HS-5 (cell line): ENCODE measurements around the gene CCDC148.

Experiments used
- DNase-seq: peaks from one replicate; pipeline ENCODE4 v3.0.0-alpha.2; 2012; ENCODE audit warnings: low read depth

CCDC148 gene

DNA sequence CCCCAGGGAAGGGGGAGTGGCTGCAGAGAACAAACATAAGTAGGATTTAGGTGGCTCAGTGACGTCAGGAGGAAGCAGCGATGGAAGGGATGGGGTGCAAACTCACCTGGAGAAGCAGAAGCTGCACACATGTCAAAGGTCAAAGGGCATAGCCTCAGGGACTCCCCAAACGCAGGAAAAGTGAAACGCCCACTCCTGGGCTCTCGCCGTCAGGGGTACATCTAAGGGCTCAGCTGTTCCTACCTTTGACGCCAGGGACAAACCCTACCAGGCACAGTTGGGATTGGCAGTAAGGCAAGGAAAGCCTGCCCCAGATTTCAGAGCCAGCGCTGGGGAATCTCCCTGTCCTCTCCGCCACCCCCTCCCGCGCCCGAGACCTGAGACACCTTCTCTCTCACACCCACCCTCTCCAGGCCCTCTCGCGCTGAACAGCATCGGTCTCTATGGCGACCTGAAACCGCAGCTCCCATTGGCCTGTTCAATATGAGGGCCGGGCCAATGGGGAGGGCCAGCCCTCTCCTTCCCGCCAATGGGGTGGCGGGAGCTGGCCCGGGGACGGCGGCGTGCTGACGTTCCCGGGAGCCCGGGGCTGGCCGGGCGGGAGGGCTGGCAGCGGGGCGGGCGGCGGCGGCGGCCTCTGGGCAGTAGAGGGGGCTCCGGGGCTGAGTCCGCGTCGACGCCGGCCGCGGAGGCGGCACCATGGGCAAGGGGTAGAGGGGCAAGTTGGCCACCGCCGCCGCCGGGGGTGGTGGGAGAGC, at the start of gene CCDC148, which contains the start of gene PKP4:
Gene CCDC148, minus strand, starts transcription at position 445 of the 758 bp plus-strand sequence. Its CDS starts 314 bp downstream, at position 131.
Gene PKP4, plus strand, starts transcription at position 644 of the 758 bp plus-strand sequence. CDS start 76,233 bp downstream, outside the sequence.
- DNase-seq = peak; percentile 59

DNA sequence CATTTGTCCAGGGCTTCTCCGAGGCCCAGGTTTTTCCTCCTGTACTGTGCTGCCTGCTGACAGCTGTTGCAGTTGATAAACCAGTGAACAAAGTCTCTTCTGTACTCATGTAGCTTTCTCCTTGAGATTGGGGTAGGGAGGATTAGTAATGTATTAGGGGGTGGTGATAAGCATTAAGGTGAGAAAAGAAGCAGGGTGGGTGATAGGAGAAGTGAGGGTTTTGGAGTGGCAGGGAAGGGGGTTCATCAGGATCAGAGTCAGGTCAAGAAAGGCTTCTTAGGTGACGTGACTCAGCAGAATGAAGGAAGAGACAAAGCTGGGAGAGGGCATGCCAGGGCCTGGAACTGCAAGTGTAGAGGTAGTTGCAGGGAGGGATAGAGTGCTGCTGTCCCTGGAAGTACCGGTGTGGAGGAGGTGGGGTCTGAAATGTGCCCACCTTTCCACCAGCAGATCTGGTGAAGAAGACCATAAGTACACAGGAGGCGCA, 48.9 kb upstream of the CCDC148 start:
- no peak for DNase-seq

GRCh38 chr2:158504088-158504487, 47.5 kb upstream of the CCDC148 start:
- DNase-seq = no peak

- peak; percentile 93 for DNase-seq
These were observed 46.4 kb upstream of the CCDC148 start for GRCh38 chr2:158502974-158503373.

DNA sequence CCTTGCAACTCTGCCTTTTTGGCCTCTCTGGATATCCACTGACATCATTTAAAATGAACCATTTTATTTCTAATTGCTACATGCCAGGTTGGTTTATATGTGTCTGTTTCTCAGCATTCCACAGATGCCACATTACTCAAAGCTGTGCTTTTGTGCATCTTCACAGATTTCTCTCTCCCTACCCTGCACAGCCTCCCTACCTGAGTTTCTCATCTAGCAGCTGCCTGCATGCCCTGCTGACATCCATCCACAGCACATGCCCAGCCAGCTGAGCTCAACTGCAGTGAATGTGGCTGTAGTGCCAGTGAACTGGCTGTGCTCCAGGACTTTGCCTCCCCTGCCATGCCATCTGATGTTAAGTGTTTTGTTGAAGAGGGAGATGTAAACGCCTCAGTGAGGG, 44.7 kb upstream of the CCDC148 start:
- no peak for DNase-seq

DNA sequence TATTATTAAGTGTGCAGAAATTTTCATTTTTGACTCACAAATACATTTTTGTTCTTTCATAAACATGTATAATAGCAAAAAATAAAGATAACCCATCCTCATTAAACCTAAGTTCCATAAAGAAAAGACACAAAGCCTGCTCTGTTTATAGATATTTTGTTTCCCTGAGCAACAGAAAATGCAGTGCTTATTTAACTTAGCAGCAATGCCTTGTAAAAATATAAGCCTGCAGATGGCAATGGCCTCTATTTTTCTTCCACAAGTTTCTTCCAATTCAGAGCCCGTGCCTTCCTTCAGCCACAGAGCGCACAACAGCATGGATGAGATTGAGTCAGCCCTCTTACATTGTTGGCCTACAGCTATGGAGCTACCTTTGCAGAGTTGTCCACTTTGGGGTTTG, 43.8 kb upstream of the CCDC148 start:
- no peak for DNase-seq

DNA sequence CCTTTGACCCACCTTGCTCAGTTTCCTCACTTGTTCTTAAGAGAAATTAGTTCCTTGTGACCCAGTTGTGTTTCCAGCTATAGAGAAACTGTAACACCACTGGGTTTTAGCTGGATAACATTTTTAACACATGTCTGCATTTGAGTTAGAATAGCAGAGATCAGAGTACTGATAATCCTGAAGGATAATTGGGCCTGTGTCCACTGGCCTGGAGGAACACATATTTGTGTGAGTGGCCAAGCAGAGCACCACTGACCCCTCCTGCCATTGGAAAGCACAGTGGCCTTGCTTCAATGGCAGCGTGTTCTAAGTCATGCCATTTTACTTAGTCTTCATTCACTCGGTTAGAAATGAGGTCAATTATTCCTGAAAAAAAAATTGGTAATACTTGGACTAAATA, 42.8 kb upstream of the CCDC148 start:
- DNase-seq = no peak

GRCh38 chr2:158498749-158499136, 42.2 kb upstream of the CCDC148 start:
- DNase-seq = no peak

DNA sequence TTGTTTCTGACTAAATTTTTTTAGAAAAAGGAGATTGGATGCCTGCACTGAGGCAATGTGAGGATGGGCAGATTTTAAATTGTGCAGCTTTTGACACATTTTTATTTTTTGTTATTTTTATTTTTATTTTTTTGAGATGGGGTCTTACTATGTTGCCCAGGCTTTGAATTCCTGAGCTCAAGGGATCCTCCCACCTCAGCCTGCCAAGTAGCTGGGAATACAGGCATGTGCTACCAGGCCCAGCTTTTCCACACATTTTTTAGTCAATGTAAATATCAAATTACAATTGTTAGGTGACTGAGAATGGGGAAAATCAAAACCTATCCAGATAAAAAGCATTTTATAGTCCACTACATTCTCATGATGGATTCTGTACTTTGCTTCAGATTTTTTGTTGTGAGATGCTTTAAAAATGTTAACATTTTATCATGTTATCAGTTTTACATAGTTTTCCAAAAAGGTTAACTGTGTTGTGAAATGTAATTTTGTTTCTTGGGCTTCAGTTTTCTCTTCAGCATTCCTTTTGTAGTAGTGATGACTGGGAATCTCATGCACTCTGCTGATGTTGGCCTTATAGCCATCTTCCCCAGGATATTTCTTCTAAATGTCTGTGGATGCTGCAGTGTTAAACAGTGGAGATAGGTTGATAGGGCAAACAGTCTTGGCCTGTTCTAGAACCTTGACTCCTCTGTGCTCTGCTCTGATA, 41.6 kb upstream of the CCDC148 start:
- DNase-seq = no peak

DNA sequence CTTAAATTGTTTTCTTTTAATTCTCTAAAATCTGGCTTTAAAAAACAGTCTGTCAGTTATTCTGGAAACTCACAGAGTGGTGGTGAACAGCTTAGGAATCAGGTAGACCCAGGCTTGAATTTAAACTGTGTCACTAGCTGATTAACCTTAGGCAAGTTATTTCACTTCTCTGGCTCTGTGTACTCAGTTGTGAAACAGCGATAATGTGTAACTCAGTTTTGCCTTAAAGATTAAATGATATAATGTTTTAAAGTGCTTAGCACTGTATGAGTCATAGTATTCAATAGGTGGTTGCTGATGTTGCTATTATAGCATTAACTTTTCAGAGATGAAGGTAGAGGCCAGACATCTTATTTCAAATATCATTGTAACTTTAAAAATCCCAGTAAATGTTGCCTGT, 40.9 kb upstream of the CCDC148 start:
- DNase-seq = no peak

- DNase-seq = no peak
These were observed 40.4 kb upstream of the CCDC148 start for GRCh38 chr2:158496986-158497385.

GRCh38 chr2:158495175-158495574, 38.6 kb upstream of the CCDC148 start:
- DNase-seq = no peak

DNA sequence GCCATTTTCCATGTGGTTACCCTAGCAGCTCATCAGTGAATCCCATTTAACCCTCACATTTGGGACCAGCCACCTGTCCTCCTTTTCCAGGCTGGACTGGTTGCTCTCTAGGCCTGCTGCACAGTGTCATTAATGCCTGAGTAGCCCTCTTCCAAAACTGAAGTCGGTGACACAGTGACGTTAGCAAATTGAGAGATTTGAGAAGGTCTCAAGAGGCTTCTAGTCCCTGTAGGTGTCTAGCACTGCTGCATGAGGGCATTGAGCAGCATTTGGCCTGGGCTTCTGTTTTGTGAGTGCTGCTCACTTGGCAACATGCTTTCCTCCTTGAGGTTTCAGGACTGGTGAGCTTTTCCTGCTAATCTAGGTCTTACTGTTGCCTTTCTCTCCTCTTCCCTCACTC, 36.9 kb upstream of the CCDC148 start:
- DNase-seq = no peak

DNA sequence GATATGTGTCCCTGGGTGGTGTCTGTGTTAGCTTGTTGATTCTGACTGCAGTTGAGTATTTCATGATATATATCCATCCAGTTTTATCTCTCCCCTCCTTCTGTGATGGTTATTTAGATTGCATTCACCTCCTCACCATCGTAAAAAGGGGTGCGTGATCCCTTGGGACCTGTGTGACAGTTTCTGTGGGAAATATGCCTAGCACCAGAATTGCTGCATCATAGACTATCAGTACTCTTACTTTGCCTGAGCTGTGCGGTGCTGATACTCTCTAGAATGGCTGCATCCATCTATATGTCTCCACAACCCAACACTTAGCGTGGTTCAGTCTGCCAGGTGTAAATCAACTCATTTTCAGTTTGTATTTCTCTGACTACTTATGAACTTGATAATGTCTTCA, 34.5 kb upstream of the CCDC148 start:
- DNase-seq = no peak

- DNase-seq = no peak
These were observed 33.0 kb upstream of the CCDC148 start for GRCh38 chr2:158489366-158490112.

DNA sequence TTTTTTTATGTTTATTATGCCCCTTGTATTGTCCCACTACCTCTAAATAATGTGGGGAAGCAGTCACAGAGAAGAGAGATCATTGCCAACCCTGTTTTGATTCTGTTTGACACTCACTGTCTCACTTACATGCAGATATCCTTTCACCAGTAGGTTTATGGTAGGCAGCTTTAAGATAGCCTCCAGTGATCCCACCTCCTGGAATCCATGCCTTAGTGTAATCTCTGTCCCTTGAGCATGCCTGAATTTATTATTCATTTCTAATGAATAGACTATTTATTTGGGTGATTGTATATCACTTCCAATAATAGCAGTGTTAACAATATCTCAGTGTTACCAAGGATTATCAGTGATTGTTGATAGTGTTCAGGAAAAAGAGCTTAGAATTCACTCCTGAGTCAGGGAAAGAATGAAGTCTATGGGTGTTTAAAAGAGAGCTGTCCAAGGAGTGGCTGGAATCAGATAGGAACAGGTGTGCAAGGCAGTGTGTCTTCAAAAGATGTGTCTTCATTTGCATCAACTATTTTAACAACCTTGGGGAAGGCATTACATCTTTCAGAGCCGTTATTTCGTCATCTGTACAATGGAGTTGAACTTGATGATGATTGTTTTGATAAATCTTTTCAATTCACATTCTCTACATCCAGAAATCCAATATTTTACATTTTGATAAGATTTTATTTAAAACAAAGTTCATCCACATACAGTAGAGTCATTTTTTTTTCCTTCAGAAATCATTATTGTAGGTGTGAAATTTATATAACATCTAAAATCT, 32.1 kb upstream of the CCDC148 start:
- no peak for DNase-seq

- no peak for DNase-seq
These were observed 30.9 kb upstream of the CCDC148 start for GRCh38 chr2:158487419-158487818.

DNA sequence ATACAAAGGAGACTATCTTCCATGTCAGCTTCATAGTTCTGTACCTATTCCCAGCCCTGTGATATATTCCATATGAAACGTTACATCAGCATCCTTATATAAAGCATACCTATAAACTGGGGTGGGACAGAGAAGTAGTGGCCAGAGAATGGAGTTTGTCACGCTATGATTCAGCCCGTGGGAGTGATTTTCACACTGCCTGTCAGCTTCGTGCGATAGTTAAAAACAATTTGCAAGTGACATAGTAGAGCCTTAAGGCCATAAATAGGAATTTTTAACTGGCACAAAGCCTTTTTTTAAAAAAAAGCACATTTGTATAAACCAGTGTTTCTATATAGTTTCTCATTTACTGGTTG, 30.4 kb upstream of the CCDC148 start:
- no peak for DNase-seq

GRCh38 chr2:158486150-158486969, 29.8 kb upstream of the CCDC148 start:
- DNase-seq = no peak

DNA sequence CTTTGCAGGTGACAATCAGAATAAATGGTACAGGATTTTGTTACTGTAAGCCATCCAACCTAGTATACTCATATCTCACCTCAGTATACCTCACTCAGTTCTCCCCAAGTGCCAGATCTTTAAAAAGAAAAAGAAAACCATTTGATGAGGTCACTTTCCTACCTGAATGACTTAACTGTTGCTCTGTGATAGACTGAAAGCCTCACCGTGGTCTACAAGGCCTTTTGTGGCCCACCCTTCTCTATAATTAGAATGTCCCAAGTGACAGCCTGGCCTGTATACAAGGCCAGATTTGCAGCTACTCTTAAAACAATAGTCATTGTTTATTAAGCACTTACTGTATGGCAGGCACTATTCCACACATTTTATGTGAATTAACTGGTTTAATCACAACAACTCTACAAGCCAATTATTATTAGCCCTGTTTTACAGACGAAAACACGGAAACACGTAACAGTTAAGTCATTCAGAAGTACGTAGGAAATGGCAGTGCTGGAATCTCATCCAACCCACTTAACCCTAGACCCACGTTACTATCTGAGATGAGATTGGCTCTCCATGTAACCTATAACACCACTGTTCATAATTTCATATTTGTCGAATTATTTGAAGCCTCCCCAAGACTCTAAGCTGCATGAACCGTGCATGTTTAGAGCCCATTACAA, 28.5 kb upstream of the CCDC148 start:
- DNase-seq = no peak
